GM18867 (cell line): ENCODE data around the gene PRSS8.
"Not testable (repeated sequence)": the region's sequence is repeated elsewhere in the genome, so short reads cannot be mapped to it uniquely, and the experiment has no call there.

Source experiments
- ATAC-seq: cut with Tn5 transposase; IDR thresholded peaks from one replicate; pipeline ENCODE4 v1.9.1; 2021; ENCODE audit warnings: mild to moderate bottlenecking, moderate library complexity; ENCODE audit not compliant: unreplicated experiment

The PRSS8 gene

GRCh38 chr16:31145398-31145990 is 10.0 kb upstream of the PRSS8 start:
- no peak for ATAC-seq

GRCh38 chr16:31144418-31144817 is 8.9 kb upstream of the PRSS8 start:
- not testable (repeated sequence) for ATAC-seq

DNA sequence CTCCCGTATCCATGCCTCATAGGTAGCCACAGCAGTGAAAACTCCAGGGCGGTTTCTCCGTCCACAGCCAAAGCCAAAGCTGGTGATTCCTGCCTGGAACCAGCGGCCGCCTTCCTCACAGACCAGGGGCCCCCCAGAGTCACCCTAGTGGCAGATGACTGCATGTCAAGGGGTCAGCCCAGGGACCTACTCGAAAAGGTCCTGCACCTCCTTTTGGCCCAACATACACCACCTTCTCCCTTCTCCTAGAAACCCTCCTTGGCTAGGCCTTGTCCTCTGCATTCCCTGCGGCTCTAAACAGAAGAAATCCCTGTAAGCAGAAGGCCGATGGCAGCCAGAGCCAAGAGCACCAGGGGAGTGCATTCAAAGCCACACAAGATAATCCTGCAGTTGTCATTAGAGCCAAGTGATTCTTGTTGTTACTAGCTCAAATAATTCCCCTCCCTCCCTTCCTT is 8.2 kb upstream of the PRSS8 start:
- no peak for ATAC-seq

GRCh38 chr16:31143011-31143693 is 7.6 kb upstream of the PRSS8 start:
- no peak for ATAC-seq

DNA sequence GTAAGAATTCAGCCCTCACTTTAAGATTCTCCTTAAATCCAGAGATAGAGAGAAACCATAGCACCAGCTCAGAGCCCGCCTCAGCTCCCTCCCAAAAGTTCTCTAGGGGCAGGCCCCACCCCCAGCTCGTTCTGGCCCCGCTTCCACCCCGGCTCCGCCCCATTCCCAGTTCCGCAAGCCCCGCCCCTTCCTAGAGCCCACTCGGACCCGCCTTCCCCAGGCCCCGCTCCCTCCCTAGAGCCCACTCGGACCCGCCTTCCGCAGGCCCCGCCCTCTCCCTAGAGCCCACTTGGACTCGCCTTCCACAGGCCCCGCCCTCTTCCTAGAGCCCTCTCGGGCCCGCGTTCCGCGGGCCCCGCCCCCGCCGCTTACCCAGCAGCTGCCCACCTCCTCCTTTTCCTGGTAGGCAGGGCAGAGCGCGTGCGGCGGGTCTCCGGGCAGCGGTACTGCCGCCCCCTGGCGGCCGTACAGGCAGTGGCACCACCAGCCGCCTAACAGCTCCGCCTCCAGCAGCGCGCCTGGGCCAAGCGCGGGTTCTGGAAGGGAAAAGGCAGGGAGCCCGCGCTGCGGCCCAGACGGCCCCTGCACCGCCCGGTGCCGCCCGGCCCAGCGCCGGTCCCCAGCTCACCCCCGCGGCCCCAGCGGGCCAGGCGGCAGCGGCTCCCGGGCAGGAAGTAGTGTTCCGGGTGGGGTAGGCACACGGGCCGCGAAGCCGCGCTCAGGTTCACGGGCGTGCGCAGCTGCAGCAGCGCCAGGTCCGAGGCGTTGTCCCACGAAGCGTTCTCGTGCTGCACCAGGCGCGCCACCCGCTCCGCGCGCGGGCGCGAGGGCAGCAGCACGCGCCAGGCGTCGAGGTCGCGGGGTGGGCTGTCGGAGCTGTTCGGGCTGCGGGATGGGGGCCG is 6.8 kb upstream of the PRSS8 start:
- peak; percentile 77 for ATAC-seq

DNA sequence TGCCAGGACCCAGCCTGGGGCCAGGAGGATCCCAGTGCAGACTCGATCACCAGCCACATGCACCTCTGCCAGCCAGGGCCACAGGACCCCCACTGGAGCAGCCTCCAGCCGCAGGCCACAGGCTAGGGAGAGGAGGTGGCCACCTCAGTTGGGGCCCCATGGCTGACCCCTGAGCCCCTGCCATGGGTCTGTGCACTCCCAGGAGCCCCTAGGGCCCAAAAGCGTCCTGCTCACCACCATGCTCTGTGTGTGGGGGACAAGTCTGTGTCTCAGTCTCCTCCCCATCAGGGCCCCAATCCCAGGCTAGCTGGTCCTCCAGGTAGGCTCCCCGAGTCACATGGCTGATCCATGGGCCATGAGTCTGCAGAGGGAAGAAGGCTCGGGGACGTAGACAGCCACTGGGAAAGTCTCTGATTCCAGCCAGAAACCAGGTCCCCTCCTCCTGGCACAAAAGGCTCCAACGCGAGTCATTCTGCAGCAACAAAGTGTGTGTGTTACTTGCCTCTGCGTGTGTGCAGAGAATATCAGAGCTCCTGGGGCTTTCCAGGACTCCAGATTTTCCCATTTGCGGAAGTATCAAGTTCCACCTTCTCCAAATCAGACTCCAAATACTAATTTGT is 6.1 kb upstream of the PRSS8 start:
- ATAC-seq = no peak

DNA sequence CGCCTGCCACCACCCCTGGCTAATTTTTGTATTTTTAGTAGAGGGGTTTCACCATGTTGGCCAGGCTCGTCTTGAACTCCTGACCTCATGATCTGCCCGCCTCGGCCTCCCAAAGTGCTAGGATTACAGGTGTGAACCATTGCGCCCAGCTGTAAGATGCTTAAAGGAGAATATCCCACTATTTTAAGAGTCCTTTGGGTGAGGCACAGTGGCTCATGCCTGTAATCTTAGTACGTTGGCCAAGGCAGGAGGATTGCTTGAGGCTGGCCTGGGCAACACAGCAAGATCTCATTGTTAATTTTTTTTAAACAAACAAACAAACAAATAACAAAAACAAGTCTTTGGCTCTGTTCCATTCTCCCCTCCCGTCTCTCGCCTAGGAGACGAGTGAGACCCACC is 5.5 kb upstream of the PRSS8 start:
- ATAC-seq = not testable (repeated sequence)

DNA sequence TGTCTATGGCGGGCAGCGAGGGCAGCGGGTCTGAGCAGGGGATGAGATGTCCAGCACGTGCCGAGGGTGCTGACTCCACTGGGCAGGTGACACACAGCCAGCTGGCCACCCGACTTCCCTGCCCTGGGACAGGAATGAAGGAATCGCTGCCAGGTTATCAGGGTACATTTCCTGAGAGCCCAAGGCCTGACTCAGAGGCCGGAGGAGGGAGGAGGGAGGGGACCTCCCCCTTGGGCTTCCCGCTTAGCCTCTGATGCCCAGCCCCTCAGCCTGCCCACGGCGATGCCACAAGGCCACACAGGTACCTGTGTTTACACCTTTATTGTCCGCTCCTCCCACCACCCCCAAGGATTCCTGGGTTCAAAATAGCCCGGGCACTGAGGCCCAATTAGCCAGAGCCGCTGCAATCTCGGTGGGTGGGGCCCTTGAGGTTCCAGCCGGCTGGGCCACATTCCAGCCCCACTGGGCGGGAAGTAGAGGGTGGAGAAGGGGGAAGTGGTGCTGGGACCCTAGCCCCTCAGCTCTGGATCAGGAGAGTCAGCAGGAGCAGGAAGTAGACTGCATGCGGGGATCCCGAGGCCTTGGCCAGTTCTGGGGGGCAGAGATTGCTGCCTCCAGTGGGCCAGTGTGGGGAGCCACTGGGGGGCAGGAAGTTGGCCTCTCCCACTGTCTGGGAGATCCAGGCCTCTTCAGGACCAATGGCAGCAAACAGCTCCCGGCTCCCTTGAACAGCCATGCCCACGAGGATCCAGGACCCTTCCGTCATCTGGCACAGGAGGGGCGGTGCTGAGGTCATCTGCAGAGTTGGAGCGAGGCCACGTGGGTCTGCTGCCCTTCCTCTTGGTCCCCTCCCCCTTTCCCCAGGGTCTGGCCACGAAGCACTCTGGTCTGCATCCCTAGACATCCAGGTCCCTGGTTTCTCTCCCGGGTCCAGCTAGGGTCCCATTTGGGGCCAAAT is 3.4 kb upstream of the PRSS8 start:
- ATAC-seq = no peak

GRCh38 chr16:31136822-31137499 is 1.4 kb upstream of the PRSS8 start:
- ATAC-seq = not testable (repeated sequence)

DNA sequence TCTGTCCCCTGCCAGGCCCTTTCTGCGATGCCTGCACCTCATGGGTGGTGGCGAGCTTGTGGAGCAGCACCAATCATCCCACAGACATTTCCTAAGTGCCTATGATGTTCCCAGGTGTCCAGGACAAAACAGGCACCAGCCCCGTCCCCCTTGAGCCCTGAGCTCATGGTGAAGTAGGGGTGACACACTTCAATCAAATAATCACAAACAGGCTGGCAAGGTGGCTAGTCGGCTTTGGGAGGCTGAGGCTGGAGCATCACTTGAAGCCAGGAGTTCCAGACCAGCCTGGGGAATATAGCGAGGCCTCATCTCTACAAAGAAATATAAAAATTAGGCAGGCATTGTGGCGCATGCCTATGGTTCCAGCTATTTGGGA is 748 bp upstream of the PRSS8 start:
- no peak for ATAC-seq

- no peak for ATAC-seq
These were observed 647 bp downstream of the PRSS8 start for GRCh38 chr16:31134625-31135534.

GRCh38 chr16:31134091-31134571 is 1.4 kb downstream of the PRSS8 start:
- ATAC-seq = no peak

DNA sequence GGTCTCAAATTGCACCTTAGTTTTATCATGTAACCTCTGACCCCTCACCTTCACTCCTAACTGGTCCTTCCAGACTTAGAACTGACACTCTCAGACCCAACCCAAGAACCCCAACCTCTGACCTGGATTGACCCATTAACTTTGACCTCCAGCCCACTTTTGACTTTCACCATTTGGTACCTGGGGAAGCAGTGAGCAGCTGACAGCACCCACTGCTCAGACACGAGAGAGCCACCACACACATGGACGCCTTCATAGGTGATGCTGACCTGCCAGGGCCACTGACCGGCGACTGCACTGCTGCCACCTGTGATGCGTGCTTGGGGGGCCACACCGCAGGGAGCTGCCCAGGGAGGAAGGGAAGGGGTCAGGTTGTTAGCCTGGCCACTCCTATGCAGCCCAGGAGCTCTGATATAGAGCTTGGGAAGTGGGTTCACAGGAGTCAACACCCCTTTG is 2.5 kb downstream of the PRSS8 start:
- no peak for ATAC-seq

DNA sequence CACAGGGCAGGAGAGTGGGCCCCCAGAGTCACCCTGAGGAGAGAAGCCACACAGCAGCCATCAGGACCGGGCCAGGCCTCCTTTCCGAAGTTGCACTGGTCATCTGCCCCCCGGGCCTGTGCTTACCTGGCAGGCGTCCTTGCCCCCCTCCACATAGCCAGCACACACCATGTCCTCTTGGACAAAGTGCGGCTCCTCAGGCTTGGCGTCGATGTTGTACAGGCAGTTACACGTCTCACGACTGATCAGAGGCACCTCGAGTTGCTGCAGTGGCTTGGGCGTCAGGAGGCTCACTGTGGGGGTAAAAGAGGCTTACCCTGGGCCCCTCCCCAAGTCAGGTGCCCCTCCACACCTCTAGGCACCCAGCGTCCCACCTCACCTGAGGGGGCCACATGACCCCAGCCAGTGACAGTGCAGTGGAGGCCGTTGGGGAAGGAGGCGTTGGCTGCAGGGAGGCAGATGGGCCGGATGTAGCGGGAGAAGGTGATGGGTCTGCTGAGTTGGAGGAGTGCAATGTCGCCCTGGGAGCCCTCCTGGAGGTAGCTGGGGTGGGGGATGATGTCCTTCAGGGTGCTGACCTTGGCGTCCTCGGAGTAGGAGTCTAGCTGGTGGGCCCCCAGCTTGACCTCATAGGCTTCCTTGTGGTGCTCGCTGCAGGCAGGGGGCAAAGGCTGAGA is 3.1 kb downstream of the PRSS8 start:
- no peak for ATAC-seq

GRCh38 chr16:31131841-31132271 is 3.7 kb downstream of the PRSS8 start:
- no peak for ATAC-seq

DNA sequence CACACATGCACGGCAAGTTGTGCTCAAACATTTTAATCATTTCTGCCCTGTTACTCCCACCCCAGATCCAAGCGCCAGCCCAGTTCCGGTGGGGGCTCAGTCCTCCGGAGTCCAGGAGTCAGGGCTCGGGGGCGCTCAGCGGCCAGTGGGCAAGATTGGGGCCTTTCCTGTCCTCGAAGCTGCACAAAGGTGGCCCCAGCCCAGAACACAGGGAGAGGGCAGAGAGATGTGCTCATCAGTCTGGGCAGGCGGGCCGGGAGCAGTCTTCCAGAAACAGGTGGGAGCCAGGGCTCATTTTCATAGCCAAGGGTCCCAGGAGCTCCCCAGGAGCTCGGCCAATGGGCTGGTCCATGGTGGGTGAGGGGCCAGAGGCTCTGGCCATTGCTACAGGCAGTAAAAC is 4.1 kb downstream of the PRSS8 start:
- no peak for ATAC-seq

GRCh38 chr16:31130899-31131298 is 4.6 kb downstream of the PRSS8 start:
- ATAC-seq = no peak
